ENCODE results near the gene SLC15A1. TPM values are rescaled to one million over a fixed set of nuclear protein-coding genes. Genes with fewer than 3 reads are reported as not detected.

The SLC15A1 gene
- total RNA-seq, 2 experiments from 2014 or later, result not detected

GRCh38 chr13:98782654-98783053, 30.2 kb upstream of the SLC15A1 start:
- CTCF ChIA-PET, result no interaction called here

GRCh38 chr13:98781905-98782304, 29.4 kb upstream of the SLC15A1 start:
- ChIA-PET POLR2A (no interaction called here), CTCF (no interaction called here)
- no peaks in the 10 kb centered on the region for H3K9me3 ChIP-seq (ENCODE audit: control insufficient read depth in 1 of 2, insufficient read depth in 1 of 2, low read length in 2 of 2)
- ATAC-seq (ENCODE audit: poor library complexity), result no peak
- TF ChIP-seq CTCF (IDR thresholded peaks at IDR 0.05), result no peak
- Mint-ChIP-seq H3K4me1 (ENCODE audit: low read depth) (no peaks in the 10 kb centered on the region), H3K36me3 (ENCODE audit: low read depth) (no peaks in the 10 kb centered on the region), H3K4me3 (no peak overlapping the region), H3K27ac (no peak overlapping the region), H3K27me3 (peaks cover 33% of the 10 kb centered on the region), H3K9me3 (no peaks in the 10 kb centered on the region)
- H3K27me3 ChIP-seq (ENCODE audit: control insufficient read depth in 1 of 2, insufficient read depth in 2 of 2, low read length in 2 of 2), result peaks cover 0 to 9% of the 10 kb centered on the region in 2 experiments
- H3K27ac ChIP-seq (ENCODE audit: low read depth in 1 of 2, low read length in 2 of 2), result no peak overlapping the region
- H3K4me1 ChIP-seq (ENCODE audit: insufficient read depth, low read length), result no peaks in the 10 kb centered on the region
- intact Hi-C loops (cut with DNase I, micrococcal nuclease), result no loop called here
- no peak for DNase-seq
- no peak overlapping the region for H3K4me3 ChIP-seq (ENCODE audit: low read length)
- H3K36me3 ChIP-seq (ENCODE audit: insufficient read depth, low read length), result no peaks in the 10 kb centered on the region

More at GRCh38 chr13:98782654-98783053, 30.2 kb upstream of the SLC15A1 start:
- peaks cover 0 to under 1% of the 10 kb centered on the region in 2 experiments for H3K9me3 ChIP-seq (ENCODE audit: control insufficient read depth in 1 of 2, insufficient read depth in 1 of 2, low read length in 2 of 2)
- peaks cover 32% of the 10 kb centered on the region for H3K27me3 Mint-ChIP-seq
- no peak overlapping the region for H3K27ac Mint-ChIP-seq
- TF ChIP-seq CTCF (IDR thresholded peaks at IDR 0.05), result no peak
- H3K4me1 ChIP-seq (ENCODE audit: insufficient read depth, low read length), result no peaks in the 10 kb centered on the region
- ATAC-seq (ENCODE audit: poor library complexity) (no peak), DNase-seq (no peak)
- no peaks in the 10 kb centered on the region for H3K36me3 Mint-ChIP-seq (ENCODE audit: low read depth)
- H3K4me1 Mint-ChIP-seq (ENCODE audit: low read depth), result no peaks in the 10 kb centered on the region
- H3K36me3 ChIP-seq (ENCODE audit: insufficient read depth, low read length), result no peaks in the 10 kb centered on the region
- H3K4me3 Mint-ChIP-seq, result no peak overlapping the region
- POLR2A ChIA-PET, result no interaction called here
- H3K27ac ChIP-seq (ENCODE audit: low read depth in 1 of 2, low read length in 2 of 2), result no peak overlapping the region
- intact Hi-C loops (cut with DNase I, micrococcal nuclease), result no loop called here
- H3K4me3 ChIP-seq (ENCODE audit: low read length), result no peak overlapping the region
- H3K27me3 ChIP-seq (ENCODE audit: control insufficient read depth in 1 of 2, insufficient read depth in 2 of 2, low read length in 2 of 2), result peaks cover 0 to 9% of the 10 kb centered on the region in 2 experiments
- H3K9me3 Mint-ChIP-seq, result no peaks in the 10 kb centered on the region

- Histone ChIP-seq H3K4me1 (ENCODE audit: insufficient read depth, low read length) (no peaks in the 10 kb centered on the region), H3K36me3 (ENCODE audit: insufficient read depth, low read length) (no peaks in the 10 kb centered on the region), H3K27ac (ENCODE audit: low read depth in 1 of 2, low read length in 2 of 2) (no peak overlapping the region), H3K9me3 (ENCODE audit: control insufficient read depth in 1 of 2, insufficient read depth in 1 of 2, low read length in 2 of 2) (no peaks in the 10 kb centered on the region), H3K4me3 (ENCODE audit: low read length) (no peak overlapping the region), H3K27me3 (ENCODE audit: control insufficient read depth in 1 of 2, insufficient read depth in 2 of 2, low read length in 2 of 2) (peaks cover 0 to 9% of the 10 kb centered on the region in 2 experiments)
- H3K27ac Mint-ChIP-seq, result no peak overlapping the region
- no peak for TF ChIP-seq CTCF (IDR thresholded peaks at IDR 0.05)
- H3K4me1 Mint-ChIP-seq (ENCODE audit: low read depth), result no peaks in the 10 kb centered on the region
- H3K4me3 Mint-ChIP-seq, result no peak overlapping the region
- no peaks in the 10 kb centered on the region for H3K9me3 Mint-ChIP-seq
- ChIA-PET POLR2A (no interaction called here), CTCF (no interaction called here)
- peaks cover 33% of the 10 kb centered on the region for H3K27me3 Mint-ChIP-seq
- no peaks in the 10 kb centered on the region for H3K36me3 Mint-ChIP-seq (ENCODE audit: low read depth)
- intact Hi-C loops (cut with DNase I, micrococcal nuclease), result no loop called here
- DNase-seq, result no peak
- no peak for ATAC-seq (ENCODE audit: poor library complexity)
These were observed 29.0 kb upstream of the SLC15A1 start for GRCh38 chr13:98781470-98781869.

All from CD4-positive, alpha-beta T cell (primary cell).